HG03066 (cell line): ENCODE results near the gene GGNBP2.

Source experiments
- ATAC-seq: cut with Tn5 transposase; IDR thresholded peaks from one replicate; pipeline ENCODE4 v1.9.1; 2021; ENCODE audit warnings: low read depth; ENCODE audit not compliant: unreplicated experiment

GGNBP2 gene

DNA sequence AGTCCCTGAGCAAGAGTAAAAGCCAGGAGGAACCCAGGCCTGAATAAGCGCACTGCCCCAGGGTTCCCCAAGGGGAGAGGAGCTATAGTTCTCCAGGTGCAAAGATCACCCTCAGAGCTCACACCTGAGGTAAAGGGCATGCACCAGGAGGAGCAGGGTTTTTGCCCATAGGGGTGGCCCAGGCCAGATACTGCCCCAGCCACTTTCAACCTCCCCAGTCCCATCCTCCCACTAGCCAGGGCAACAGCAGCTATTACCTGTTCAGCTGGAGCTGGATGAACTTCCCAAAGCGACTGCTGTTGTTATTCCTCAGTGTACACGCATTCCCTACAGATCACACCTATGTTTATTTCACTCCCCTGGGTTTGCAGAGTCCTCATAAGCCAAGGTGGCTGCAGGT, 29.9 kb upstream of the GGNBP2 start:
- ATAC-seq: no peak

GRCh38 chr17:36515837-36516236, 28.9 kb upstream of the GGNBP2 start:
- ATAC-seq: no peak

GRCh38 chr17:36523113-36523512, 21.6 kb upstream of the GGNBP2 start:
- ATAC-seq: no peak

GRCh38 chr17:36524428-36524876, 20.3 kb upstream of the GGNBP2 start:
- ATAC-seq: no peak

DNA sequence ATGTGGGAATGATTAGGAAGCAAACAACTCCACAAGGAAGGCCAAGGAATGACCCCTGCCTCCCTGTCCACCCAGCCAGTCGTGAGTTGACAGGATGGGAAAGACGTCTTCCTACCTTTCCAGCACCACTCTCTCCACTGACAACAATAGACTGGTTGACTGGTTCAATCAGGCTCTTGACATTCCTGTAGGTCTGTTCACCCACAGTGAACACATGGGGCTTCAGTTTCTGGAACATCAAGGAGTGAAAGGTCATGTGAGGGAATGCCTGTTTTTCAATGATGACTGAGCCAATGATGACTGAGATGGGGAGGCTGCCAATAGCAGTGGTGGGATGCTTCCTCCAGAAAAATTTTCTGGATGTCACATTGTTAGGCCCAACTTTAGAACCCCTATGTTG, 19.6 kb upstream of the GGNBP2 start:
- no peak for ATAC-seq

DNA sequence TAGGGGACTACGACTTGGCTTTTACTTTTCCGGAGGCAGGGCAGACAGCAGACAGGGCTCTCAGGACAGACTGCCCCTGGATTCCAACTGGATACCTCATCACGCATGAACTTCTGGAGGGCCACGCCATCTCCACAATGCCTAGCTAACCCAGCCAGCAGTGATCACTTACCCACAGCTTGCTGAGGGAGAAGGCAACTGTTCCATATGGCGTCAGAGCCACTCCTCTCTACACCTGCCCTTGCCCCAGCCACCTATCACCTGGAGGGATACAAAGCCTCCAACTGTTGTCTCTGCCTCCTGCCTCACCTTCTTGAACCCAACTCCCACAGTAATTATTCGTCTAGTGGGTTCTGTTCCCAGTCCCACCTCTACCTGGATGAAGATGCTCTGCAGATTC, 18.8 kb upstream of the GGNBP2 start:
- ATAC-seq: no peak

DNA sequence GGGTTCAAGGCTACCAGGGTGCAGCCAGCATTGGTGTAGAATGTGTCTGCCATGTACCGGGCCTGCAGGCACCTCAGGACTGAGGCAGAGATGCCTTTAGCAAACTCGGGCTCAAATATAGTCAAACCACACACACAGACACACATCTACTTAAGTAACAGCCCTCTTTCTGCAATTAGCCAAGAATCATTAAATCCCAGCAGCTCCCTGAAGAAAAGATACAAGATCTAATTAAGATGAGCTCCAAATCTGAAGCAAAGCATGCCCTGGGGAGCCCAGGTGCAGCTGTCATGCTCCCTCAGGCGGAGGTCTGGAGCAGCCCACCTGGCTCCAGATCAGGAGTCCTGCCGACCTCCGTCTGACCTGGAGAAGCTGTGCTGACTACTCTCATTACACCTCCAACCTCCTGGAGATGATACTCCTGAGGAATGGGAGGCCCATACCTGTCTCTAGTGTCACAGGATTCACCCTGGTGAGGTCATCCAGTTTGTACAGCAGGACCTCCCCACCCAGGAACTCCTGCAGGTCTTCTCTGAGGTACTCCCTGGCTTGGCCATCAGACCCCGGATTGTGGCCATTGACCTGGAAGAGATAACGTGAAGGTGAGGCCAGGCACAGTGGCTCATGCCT, 17.0 kb upstream of the GGNBP2 start:
- no peak for ATAC-seq

DNA sequence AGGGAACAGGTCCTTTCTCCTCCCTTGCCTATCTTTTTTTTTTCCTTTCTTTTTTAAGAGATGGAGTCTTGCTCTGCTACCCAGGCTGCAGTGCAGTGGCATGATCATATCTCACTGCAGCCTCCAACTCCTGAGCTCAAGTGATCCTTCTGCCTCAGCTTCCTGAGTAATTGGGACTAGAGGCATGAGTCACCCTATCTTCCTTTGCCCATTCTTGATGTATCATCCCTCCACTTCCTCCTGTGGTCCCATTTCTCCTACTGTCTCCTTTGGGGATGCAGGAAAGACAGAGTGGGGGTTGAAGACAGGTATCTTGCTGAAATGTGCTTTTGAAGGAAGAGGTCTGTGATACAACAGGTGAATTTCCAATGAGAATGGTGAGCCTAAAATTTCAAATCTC, 15.6 kb upstream of the GGNBP2 start:
- ATAC-seq: no peak

- no peak for ATAC-seq
Observed at GRCh38 chr17:36532435-36532975, 12.2 kb upstream of the GGNBP2 start.

DNA sequence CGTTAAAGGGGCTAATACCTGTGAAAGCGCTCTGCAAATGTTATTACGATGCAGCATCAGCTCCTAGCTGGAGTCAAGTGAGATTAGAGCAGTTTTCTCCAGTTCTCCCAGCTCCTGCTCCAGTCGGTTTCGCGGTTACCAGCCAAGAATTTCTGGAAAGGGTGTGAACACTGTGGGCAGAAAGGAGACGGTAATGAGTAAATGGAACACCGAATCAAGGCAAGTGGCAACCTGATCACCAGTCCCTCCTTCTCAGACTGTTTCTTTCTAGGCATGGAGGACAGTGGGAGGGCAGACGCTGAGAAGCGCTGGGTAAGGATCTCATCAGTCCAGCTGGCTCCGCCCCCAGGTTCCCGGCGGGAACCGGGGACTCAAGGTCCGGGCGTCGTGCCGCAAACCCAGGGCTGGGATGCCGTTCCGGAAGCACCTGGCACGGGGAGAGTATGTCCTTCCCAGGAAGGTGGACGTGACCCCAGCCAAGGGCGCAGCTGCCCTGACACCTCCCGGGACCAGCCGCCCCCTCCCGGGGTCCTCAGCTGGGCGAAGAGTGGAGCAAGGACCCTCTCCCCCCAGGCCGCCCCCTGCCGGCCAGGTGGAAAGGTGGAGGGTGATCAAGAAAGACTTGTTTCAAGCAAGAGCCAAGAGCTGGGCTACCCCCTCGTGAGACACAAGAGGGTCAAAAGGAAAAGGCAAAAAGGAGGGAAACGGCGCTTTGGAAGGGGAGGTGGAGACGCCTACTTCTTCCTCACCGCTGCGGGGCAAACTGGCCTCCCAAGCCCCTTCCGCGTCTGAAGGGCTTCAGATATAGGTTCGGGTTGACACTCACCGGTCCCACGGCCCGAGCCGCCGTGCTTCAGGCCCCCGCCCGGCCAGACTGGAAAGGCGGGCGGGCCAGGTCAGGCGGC, 10.5 kb upstream of the GGNBP2 start:
- peak; percentile 42 for ATAC-seq

DNA sequence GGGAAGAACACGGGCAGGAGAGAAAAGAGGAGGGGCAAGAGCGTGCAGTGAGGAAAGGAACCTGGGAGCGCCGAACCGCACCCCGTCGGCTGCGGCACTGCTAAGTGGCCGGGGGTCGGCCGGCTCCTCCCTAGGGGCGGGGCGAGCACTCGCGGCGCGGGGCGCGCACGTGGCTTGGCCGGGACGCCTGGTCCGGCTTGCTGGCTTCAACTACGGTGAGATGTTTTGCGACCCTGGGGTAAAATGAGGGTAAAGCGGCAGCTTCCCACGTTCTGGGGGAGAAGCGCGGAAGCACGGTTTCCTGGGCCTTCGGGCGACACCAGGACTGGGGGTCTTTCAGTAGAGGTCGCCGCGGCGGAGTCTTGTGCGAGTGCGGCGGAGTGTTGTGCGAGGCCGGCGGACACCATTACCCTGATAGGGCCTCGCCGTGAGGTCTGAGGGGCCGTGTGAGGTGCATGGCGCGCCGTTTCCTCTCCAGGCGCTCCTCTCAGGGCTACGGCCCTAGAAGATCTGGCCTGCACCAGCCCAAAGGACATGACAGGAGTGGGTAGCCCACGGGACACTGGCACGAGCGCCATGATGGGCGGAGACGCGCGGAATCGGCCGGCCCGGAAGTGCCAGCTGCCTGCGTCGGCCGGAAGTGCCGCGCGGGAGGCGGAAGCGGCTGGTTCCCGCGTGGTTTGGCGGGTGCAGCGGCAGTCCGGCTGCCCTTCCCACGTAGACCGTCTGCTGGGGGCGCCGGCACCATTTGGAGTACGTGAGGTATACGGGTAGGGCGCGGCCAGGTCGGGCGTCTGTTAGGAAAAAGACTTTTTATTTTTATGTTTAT, 9.7 kb upstream of the GGNBP2 start, which contains the start of the genes MYO19 and PIGW:
MYO19 (minus strand) TSS at position 29 of the 829 bp plus-strand sequence. CDS start 2,330 bp downstream, outside the sequence.
PIGW (plus strand) TSS at position 148 of the 829 bp plus-strand sequence. CDS start 2,115 bp downstream, outside the sequence.
- peak; percentile 71 for ATAC-seq

DNA sequence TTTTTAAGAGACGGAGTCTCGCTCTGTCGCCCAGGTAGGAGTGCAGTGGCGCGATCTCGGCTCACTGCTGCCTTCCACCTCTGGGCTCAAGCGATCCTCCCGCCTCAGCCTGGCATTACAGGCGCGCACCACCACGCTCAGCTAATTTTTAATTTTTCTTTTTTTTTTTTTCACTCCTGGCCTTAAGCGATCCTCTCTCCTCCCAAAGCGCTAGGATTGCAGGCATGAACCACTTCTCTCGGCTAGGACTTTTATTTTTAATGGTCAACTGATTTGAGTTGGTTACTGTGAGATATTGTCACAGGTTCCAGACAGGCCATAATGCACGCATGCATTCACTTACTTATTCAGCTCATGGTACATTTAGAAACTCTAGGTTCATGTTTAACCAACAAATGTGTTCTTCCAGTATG, 9.0 kb upstream of the GGNBP2 start:
- no peak for ATAC-seq

- ATAC-seq: no peak
Observed at GRCh38 chr17:36540696-36541095, 4.0 kb upstream of the GGNBP2 start.

- no peak for ATAC-seq
Observed at GRCh38 chr17:36542755-36543154, 2.0 kb upstream of the GGNBP2 start.

GRCh38 chr17:36544044-36544306, 744 bp upstream of the GGNBP2 start:
- no peak for ATAC-seq

DNA sequence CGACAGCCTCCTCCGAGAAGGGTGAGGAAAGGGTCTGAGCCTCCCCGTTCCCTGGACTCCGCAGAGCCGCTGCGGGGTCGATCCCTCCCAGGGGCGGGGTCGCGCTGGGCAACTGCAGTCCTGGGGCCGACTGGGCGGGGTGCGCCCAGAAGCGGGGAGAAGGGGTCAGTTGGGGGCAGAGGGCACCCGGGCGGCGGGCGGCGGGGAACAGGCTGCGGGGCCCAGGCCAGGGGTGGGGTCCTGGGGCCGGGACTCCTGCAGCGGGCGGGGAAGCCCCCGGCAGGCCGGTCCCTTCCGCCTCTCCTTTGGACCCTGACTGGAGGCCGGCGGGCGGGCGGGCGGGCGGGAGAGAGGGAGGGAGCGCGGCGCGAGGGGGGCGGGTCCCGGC, 352 bp downstream of the GGNBP2 start:
- ATAC-seq: peak; percentile 32

DNA sequence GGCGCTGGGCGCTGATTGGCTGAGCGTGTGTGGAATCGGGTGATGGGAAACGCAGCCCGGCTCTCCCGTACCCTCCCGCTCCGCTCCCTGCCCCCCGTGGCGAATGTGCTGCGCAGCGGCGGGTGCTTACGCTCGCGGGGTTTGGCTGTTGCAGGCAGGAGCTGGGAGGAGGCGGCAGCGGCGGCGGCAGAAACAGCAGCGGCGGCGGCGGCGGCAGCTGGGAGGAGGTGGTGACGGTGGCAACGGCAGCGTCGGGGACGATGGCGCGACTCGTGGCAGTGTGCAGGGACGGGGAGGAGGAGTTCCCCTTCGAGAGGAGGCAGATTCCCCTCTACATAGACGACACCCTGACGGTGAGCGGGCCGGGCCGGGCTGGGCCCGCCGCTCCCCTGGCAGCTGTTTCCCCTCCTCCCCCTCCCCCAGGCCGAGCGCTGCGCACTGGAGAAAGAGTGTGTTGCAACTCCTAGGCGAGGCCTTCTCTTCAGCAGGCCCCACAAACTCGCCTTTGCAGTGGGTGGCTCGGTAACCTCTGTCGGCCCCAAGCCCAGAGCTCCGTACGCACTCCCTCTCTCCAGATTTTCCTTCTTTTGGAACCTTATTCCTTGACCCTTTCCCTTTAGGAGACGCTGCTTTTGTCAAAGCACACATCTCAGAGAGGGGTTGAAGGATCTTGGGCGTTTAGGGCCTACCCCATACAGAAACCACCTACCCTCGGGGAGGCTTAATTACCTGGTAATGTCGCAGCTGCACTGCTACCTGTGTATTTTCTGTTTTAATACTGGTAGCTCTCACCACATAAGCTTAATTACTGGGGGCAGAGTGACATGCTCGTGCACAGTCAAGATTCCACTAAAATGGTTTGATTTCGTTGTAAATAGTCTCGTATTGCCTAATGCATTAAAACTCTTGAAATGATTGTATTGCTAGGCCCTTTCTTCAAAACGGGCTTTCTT, 1.0 kb downstream of the GGNBP2 start:
- ATAC-seq: peak; percentile 67

- ATAC-seq: no peak
Observed at GRCh38 chr17:36546418-36547093, 1.8 kb downstream of the GGNBP2 start.

- no peak for ATAC-seq
Observed at GRCh38 chr17:36547776-36548175, 3.1 kb downstream of the GGNBP2 start.
